NCI-H2196 treated with DMSO at 0.1 percent for 48 hours (cell line): ENCODE results near the gene PLGRKT.
A peak's percentile ranks its signal among the peaks of the same experiment; 100 is the strongest.
"Not testable (repeated sequence)": the region's sequence is repeated elsewhere in the genome, so short reads cannot be mapped to it uniquely, and the experiment has no call there.

Experiments used
- DNase-seq: peaks from one replicate; lab custom pipeline; 2025; ENCODE audit not compliant: unreplicated experiment; lab: John Stamatoyannopoulos, UW

PLGRKT gene, protein sequence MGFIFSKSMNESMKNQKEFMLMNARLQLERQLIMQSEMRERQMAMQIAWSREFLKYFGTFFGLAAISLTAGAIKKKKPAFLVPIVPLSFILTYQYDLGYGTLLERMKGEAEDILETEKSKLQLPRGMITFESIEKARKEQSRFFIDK

DNA sequence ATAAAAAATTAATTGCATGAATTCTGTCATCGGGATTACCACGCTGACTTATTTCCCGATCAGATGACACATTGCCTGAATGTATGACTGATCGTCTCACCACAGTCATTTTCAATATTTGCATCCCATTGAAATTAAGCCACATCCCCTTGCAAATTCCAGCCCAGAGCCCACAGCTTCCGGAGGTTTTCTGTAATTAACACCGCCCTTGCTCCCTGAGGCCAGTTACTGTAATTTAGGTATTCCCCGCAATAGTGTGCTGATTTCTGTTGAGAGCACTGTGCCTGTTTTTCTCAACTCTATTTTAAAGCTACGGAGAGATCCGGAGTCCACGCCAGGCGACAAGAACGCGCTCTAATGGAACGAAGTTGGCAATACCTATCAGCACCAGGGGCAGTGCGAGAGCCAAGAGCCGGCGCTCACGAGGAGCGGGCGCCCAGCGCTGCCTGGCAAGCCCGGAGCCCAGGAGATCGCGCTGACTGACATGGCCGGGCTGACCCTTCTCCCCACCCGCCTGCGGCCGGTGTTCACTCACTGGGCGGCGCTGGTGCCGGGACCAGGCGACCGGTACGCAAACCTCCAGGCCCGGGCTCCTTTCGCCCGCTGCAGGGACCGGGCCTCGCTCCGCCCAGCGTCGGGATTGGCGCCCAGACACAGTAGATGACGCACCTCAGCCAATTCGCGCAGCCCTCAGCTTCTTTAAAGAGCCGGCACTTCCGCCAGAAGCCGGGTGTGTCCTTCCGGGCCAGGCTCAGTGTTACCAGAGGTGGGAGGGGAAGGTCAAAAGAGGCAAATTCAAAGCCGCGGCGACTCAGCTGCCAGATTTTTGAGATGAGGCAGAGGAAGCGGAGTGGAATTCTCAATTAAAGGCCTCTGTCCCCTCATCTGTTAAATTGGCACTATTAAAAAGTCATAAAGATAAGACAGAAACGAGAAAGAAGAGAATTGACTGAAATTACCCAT, at the start of gene PLGRKT:
PLGRKT (minus strand) TSS at position 672 of the 963 bp plus-strand sequence. CDS start 5,948 bp downstream, outside the sequence.
- peak; percentile 100 for DNase-seq

DNA sequence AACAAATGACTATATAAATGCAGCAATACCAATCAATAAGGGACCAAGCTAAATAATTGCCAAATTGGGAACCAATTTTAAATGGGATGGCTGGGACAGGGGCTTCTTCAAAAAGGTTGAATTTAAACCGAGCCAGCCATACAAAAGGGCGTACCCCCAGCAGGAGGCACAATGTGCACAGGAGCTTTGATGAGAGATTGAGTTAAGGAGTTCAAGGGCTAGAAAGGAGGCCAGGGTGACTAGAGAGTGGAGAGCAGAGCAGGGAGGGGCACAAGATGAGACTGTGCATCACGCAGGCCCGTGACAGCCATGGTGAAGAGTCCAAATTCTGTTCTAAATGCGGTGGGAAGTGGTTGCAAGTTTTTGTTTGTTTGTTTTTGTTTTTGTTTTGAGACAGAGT, 49.3 kb upstream of the PLGRKT start:
- no peak for DNase-seq

DNA sequence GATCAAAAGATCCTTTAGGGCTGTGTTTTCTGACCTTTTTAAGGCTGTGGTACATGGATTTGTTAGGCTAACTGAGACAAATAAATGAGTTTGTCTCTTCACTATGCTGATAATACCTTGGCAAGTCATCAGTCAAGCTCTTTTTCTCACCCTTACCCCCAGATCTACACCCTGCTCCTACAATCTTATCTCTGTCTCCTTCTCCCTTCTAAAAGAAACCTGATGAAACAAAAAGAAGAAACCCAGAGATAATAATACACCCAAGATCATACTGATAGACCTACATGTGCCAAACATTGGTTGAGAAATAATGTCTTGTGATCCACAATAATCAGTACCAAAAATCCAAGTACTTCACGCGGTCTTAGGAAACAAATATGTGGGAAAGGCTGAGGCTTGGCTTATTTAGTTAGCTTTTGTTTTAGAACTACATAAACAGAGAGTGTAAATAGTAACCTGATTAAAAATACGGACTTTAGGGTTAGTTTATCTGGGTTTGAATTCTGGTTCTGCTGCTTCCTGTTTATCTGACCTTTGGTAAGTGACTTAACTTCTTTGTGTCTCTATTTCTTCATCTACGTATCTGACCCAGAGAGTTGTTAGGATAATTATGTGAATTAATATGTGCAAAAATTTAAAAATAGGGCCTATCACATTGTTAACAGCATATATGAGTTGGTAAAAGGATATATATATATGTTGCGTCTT, 47.8 kb upstream of the PLGRKT start:
- no peak for DNase-seq

DNA sequence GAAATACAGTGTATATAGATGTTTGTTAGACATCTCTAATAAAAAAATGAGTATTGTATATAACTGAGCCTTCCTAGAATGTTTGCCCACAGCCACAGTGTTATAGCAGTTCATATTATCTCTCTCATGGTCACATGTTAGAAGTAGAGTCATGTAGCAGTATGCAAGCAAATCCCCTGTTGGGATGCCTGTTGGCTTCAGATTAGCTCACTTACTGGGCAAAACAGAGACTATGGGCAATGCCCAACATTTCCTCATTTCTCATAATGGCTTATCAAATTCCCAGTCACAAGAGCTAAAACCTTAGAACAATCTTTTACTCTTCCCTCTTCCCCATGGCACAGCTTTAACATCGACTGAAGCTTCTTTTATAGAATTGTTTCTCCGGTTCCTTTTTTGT, 45.6 kb upstream of the PLGRKT start:
- no peak for DNase-seq

DNA sequence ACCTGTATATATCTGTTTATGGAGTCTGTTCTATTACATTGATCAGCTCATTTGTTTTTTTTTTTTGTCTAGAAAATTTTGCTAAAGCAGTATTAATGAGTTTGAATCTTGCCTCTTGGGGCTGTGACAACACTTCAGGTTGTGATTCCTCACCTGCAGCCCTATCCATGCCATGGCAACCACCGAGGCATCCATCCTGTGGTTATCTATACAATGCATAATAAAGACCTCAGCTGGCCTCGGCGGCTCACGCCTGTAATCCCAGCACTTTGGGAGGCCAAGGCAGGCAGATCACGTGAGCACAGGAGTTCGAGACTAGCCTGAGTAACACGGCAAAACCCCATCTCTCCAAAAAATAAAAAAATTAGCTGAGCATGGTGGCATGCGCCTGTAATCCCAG, 44.5 kb upstream of the PLGRKT start:
- no peak for DNase-seq

DNA sequence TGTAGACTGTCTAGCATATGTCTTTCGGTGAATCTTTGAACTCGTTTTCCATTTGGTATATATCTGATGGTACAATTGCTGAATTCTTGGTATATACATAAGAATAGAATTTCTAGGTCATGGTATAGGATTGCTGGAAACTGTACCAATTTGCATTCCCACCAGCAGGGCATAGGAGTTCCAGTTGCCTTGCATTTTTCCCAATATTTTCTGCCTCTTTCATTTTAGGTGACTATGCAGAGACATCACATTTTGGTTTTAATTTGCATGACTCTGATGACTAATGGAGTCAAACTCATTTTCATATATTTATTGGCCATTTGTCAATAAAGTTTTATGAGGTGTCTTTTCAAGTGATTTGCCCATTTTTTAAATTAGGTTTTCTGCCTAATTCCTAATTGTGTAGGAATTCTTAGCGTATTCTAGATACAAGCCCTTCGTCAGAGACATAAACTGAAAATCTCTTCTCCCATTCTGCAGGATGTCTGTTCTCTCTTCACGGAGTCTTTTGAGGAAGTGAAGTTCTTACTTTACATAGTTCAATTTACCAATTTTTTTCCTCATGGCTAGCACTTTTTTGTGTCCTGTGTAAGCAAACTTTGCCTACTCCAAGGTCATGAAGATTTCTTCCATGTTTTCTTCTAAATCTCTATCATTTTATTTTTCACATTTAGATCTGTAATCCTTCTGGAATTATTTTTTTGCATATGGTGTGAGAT, 43.8 kb upstream of the PLGRKT start:
- no peak for DNase-seq

DNA sequence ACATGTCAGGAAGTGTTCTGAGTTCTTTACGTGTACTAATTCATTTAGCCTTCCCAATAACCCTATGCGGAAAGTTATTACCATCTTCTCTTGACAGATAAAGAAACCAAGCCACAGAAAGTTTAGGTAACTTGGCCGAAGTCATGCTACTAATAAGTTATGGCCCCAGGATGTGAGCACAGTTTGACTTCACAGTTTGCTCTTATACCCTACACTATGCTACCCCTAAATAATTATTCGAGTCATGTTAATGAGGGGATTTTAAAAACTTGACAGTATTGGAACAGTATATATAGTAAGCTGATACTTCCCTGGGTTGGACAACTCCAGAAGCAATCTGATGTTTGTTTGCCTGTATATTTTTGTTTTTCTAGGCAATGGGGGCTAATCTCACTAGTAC, 43.2 kb upstream of the PLGRKT start:
- DNase-seq = no peak

DNA sequence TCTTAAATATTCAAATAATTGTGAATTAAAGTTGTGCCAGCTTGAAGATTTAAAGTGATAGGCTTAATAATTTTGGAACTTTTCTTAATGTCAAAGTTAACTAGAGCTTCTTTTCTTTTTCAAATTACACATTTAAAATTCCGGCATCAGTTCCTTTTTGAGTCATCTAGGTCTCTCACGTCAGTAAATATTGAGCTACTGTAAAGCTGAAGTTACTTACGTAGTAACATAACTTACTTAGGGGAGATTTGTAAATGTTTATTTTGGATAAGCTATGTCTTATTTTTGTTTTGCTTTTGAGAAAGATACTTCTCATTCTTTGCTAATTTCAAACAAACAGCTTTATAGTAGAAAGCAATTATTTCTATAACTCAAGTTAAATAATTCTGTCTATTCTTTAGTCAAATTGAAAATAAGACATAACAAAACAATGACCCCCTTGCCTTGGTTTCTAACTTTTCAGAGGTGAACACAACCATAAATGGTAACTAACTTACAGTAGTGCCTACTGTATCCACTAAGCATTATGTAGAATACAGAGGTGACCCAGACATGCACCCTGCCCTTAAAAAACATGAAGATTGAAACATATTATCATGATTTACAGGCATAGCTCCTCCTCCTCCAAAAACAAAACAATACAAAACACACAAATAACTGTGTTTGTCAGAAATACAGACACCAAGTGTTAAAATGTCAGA, 42.4 kb upstream of the PLGRKT start:
- DNase-seq = no peak

DNA sequence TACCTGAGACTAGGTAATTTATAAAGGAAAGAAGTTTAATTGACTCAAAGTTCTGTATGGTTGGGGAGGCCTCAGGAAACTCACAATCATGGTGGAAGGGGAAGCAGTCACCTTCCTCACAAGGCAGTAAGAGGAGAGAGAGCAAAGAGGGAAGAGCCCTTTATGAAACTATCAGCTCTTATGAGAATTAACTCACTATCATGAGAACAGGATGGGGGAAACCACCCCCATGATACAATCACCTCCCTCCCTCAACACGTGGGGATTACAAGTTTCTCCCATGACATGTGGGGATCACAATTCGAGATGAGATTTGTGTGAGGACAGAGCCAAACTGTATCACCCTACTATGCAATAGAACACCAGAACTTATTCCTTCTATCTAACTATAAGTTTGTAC, 40.5 kb upstream of the PLGRKT start:
- DNase-seq = no peak

DNA sequence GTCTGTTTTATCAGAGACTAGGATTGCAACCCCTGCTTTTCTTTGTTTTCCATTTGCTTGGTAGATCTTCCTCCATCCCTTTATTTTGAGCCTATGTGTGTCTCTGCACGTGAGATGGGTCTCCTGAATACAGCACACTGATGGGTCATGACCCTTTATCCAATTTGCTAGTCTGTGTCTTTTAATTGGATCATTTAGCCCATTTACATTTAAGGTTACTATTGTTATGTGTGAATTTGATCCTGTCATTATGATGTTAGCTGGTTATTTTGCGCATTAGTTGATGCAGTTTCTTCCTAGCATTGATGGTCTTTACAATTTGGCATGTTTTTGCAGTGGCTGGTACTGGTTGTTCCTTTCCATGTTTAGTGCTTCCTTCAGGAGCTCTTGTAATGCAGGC, 37.9 kb upstream of the PLGRKT start:
- DNase-seq = not testable (repeated sequence)

DNA sequence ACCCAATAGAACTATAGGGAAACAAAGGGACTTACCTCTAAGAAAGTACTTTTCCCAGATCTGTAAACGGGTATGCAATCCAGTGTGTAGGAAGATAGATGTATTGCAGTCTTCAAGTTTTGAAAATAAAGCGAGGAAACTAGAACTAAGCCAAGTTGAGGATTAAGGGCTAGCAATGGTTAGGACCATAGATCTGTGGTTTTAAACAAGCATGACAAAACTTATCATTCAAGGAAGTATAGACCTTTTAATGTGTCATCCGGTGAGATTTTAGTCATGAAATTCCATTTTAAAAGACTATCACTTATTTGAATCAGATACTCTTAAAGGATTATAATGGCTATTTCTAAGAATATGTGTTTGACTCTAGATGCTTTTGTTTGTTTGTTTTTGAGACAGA, 33.1 kb upstream of the PLGRKT start:
- DNase-seq = no peak

DNA sequence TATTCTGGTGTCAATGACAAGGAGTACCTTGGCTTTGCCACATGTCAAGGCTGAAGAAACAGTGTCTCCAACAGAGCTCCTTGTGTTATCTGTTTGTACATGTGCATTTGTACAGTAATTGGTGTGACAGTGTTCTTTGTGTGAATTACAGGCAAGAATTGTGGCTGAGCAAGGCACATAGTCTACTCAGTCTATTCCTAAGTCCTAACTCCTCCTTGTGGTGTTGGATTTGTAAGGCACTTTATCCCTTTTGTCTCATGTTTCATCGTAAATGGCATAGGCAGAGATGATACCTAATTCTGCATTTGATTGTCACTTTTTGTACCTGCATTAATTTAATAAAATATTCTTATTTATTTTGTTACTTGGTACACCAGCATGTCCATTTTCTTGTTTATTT, 32.4 kb upstream of the PLGRKT start:
- no peak for DNase-seq

DNA sequence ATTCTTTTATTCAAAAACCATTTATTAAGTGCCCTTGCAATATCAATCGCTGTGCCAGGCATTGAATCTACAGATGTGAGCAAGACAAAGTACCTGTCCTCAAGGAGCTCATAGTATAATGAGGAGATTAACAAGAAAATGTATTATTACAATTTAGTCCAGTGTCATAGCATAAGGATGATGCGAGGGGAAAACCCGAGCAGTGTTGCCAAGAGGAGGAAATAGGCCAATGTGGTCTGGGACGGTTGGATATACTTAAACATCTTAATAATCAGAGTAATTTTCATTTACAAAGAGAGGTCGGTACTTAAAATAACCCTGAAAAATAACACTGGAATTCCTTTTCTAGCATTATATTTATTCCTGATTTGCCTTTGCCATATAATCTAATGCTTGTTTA, 31.1 kb upstream of the PLGRKT start:
- DNase-seq = no peak

DNA sequence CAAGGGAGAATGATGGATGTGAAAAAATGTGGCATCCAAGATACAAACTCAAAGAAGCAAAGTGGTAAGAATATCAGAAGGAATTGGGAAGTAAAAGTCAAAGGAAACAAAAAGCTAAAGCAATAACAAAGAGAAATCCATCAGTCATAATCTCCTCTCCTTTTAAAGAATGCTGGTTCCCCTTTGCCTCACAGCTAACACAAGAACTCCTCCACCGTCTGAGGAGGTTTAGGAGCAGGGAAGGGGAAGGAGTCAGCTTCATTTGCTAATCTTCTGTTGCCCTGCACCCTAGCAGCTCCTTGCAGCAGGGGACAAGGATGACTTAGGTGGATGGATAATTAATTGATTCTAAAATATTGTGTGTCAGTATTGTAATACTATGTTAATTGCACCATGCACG, 29.0 kb upstream of the PLGRKT start:
- no peak for DNase-seq

DNA sequence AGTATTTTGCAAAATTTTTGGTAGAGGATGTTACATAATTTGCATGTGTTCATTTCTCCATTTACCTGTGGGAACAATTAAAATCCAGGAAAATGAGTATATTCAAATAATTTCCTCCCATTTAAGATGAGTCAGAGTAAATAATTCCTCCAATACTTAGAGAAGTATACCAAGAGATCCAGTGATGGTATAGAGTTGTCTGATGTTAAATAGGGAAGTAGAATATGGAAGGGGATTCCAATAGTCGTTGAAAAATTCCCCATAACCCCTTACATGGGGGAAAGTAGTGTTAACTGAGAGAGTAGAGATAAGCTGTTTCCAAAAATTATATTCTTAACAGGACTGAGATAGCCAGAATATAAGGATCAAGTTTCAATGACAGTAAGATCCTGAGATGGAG, 28.3 kb upstream of the PLGRKT start:
- no peak for DNase-seq

DNA sequence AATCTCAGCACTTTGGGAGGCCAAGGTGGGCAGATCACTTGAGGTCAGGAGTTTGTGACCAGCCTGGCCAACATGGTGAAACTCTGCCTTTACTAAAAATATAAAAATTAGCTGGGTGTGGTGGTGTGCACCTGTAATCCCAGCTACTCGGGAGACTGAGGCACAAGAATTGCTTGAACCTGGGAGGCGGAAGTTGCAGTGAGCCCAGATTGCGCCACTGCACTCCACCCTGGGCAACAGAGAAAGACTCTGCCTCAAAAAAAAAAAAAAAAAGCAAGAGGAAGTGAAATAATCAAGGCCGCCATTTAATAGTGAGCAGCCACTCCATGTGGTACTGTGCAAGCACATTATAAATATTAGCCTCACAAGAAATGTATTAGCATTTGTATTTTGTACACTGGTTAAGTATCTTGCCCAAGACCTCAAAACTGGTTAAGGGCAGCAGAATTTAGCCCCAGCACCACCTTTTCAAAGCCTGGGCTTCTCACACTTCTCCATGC, 27.2 kb upstream of the PLGRKT start:
- DNase-seq = not testable (repeated sequence)

DNA sequence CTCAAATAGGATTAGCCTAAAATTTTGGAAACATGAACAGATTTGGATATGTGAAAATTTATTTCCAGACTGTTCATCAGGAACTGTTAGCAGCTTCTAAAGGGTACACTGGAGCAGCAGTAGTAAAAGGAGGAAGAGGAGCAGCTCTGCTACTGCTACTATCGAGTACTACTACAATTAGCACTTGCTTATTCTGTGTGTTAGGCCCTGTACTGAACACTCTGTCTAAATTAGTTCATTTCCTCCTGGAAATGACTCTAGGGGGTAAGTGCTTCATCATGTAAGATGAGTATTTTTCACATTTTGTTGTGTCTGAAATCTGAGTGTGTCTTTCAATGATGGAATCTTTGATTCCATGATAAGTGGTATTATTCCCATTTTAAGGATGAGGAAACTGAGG, 22.4 kb upstream of the PLGRKT start:
- DNase-seq = no peak

DNA sequence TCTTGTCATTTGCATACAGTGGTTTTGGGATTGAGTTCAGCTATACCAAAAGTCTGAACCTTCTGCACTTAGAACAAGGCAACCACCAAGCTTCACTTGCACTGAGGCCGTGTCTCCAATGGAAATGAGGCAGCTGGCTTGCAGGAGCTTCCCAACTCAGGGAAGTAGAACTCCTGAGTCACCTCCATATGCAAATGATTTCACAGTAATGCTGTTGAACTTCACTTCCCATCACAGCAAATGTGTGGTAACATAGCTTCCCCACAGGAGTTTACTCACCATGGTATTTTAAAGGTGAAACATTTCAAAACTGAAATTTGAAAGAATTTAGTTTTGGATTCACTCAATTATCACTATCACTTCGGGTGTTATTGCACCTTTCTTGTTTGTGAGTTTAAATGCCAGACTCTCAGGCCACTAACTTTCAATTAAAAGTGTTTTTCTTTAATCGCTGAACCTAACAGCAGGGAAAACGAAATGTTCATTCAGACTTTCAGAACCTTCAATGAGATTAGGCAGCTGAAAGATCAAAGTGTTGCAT, 21.6 kb upstream of the PLGRKT start:
- no peak for DNase-seq

DNA sequence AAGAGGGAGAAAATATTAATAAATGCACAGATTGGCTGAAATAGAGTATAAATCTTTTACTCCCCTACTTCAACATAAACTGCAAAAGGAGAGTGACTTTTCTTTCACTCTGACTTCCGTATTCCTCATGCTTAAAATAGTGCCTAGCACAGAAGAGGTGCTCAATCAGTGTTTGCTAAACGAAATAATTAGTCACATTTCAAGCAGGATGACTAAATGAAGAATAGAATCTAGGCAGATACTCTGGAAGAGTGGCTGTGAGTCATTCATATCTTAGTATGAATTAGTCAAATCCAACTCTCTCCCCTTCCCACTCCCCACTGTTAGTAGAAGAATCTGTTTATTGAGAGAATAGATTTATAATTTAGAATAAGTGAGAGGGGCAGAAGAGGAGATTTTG, 17.5 kb upstream of the PLGRKT start:
- DNase-seq = no peak

DNA sequence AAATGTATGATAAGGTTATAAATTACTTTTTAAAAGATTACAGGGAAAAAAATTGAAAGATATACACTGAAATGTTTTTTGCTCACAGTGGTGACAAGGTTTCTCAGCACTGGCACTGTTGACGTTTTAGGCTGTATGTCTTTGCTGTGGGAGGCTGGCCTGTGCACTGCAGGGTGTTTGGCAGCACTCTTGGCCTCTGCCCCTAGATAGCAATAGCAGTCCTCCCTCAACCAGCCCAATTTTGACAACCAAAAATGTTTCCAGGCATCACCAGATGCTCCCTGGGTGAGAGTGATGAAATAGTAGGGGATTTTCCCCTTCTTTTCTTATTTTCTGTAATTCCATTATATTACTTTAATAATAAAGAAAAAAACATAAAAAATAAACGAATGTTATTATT, 15.9 kb upstream of the PLGRKT start:
- no peak for DNase-seq
